ENCODE results near the gene PARD3. TPM values are rescaled to one million over a fixed set of nuclear protein-coding genes. Genes with fewer than 3 reads are reported as not detected.

The PARD3 gene
- total RNA-seq, 2 experiments from 2014 or later, result 0.15 to 0.18 TPM

DNA sequence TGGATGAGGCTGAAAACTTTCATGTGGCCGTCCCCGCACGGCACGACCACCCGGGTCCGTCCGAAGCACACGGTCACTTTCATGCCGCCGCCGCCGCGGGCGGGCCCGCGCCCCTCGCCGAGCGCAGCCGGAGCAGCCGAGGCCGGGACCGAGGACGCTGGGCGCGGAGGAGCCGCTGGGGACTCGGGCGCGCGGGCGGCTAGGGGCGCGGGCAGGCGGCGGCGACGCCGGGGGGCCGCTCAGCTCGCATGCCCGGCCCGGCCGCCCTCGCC, 247 bp downstream of the PARD3 start:
- Mint-ChIP-seq H3K36me3 (ENCODE audit: low read depth) (no peaks in the 10 kb centered on the region), H3K27ac (no peak overlapping the region), H3K4me1 (peaks cover 10% of the 10 kb centered on the region), H3K27me3 (peaks cover 60% of the 10 kb centered on the region), H3K4me3 (no peak overlapping the region), H3K9me3 (no peaks in the 10 kb centered on the region)
- no peak for DNase-seq
- ChIA-PET POLR2A (no interaction called here), CTCF (no interaction called here)

GRCh38 chr10:34814223-34814912, 728 bp downstream of the PARD3 start:
- DNase-seq, result no peak
- no peak overlapping the region for H3K27ac Mint-ChIP-seq
- peaks cover 60% of the 10 kb centered on the region for H3K27me3 Mint-ChIP-seq
- ChIA-PET CTCF (interaction anchor here (0.6 kb wide), 1 partner anchor 134 kb away, joined by 5 read pairs; no protein-coding TSS in a partner anchor), POLR2A (no interaction called here)
- no peaks in the 10 kb centered on the region for H3K9me3 Mint-ChIP-seq
- H3K4me3 Mint-ChIP-seq, result peak overlapping the region; percentile 31
- H3K4me1 Mint-ChIP-seq, result peaks cover 10% of the 10 kb centered on the region
- no peaks in the 10 kb centered on the region for H3K36me3 Mint-ChIP-seq (ENCODE audit: low read depth)

GRCh38 chr10:34813626-34814222, 1.4 kb downstream of the PARD3 start:
- no peak for DNase-seq
- peak overlapping the region; percentile 31 for H3K4me3 Mint-ChIP-seq
- peaks cover 10% of the 10 kb centered on the region for H3K4me1 Mint-ChIP-seq
- CTCF ChIA-PET, result interaction anchor here (0.6 kb wide), 1 partner anchor 134 kb away, joined by 5 read pairs; no protein-coding TSS in a partner anchor
- POLR2A ChIA-PET, result no interaction called here
- H3K27me3 Mint-ChIP-seq, result peaks cover 64% of the 10 kb centered on the region
- no peak overlapping the region for H3K27ac Mint-ChIP-seq
- H3K9me3 Mint-ChIP-seq, result no peaks in the 10 kb centered on the region
- H3K36me3 Mint-ChIP-seq (ENCODE audit: low read depth), result no peaks in the 10 kb centered on the region

- peaks cover 64% of the 10 kb centered on the region for H3K27me3 Mint-ChIP-seq
- H3K4me3 Mint-ChIP-seq, result no peak overlapping the region
- no peaks in the 10 kb centered on the region for H3K9me3 Mint-ChIP-seq
- no peak overlapping the region for H3K27ac Mint-ChIP-seq
- no peaks in the 10 kb centered on the region for H3K36me3 Mint-ChIP-seq (ENCODE audit: low read depth)
- peaks cover 10% of the 10 kb centered on the region for H3K4me1 Mint-ChIP-seq
- CTCF ChIA-PET, result no interaction called here
- POLR2A ChIA-PET, result no interaction called here
- DNase-seq, result no peak
Measured at GRCh38 chr10:34812771-34813170, 2.3 kb downstream of the PARD3 start.

GRCh38 chr10:34811968-34812514, 3.1 kb downstream of the PARD3 start:
- Mint-ChIP-seq H3K4me1 (peaks cover 10% of the 10 kb centered on the region), H3K27me3 (peaks cover 59% of the 10 kb centered on the region), H3K4me3 (no peak overlapping the region), H3K36me3 (ENCODE audit: low read depth) (no peaks in the 10 kb centered on the region), H3K9me3 (no peaks in the 10 kb centered on the region), H3K27ac (no peak overlapping the region)
- DNase-seq, result no peak
- POLR2A ChIA-PET, result no interaction called here
- CTCF ChIA-PET, result no interaction called here

DNA sequence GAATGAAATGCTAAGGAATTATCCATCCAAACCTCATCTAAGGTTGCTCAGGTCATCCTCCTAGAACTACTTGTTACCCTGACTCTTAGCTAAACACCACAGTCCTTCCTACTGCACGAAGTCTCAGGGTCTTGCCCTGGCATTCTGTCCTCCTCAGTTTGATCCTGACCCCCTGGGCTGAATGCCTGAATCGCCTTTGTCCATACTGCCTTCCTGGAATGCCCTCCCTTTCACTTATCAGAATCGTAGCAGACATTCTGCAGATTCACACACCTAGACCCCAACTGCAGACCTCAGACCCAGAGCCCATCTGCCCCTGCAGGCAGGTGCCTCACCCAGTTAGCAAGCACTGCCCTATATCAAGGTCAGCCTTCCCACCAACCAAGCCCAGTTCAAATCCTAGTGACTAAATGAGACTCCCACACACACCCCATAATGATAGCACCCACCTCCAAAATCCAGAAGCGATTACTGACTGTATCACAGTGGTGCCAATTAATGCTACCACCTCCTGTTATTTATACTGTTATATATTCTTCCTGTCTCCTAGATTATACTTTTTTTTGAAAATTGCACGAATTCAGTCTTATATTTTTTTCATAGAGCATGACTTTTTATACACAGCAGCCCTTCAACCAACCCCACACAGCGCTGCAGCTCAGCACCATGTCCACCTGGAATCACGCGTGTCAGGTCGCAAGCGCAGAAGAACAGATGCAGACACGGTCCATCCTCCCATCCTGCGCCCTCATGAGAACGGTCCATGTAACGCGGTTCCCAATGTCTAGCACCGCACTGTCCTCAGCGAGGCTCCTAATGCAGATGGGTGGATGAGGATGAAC, 3.7 kb downstream of the PARD3 start:
- POLR2A ChIA-PET, result no interaction called here
- H3K4me3 Mint-ChIP-seq, result no peak overlapping the region
- CTCF ChIA-PET, result no interaction called here
- H3K36me3 Mint-ChIP-seq (ENCODE audit: low read depth), result no peaks in the 10 kb centered on the region
- peaks cover 9% of the 10 kb centered on the region for H3K4me1 Mint-ChIP-seq
- H3K27ac Mint-ChIP-seq, result no peak overlapping the region
- no peak for DNase-seq
- no peaks in the 10 kb centered on the region for H3K9me3 Mint-ChIP-seq
- peaks cover 55% of the 10 kb centered on the region for H3K27me3 Mint-ChIP-seq

DNA sequence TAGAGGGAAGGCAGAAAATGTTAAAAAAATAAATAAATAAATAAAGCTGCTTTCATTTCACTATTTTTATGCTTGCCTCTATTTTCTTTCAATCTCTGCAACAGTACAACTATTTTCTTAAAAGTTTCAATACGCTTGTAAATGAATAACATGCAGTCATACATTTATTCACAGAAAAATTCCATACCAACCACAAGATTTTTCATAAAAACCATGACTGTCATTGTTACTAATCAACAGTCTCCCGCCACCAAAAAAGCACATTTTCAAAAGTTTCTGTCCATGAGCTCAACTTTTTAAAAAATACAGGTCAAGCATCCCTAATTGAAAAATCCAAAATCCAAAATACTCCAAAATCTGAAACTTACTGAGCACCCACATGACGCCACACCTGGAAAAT, 5.3 kb downstream of the PARD3 start:
- CTCF ChIA-PET, result no interaction called here

GRCh38 chr10:34808801-34809745, 6.0 kb downstream of the PARD3 start:
- CTCF ChIA-PET, result no interaction called here
- DNase-seq, result no peak
- no peak overlapping the region for H3K4me3 Mint-ChIP-seq
- H3K9me3 Mint-ChIP-seq, result no peaks in the 10 kb centered on the region
- no peaks in the 10 kb centered on the region for H3K36me3 Mint-ChIP-seq (ENCODE audit: low read depth)
- H3K27ac Mint-ChIP-seq, result no peak overlapping the region
- POLR2A ChIA-PET, result no interaction called here
- H3K27me3 Mint-ChIP-seq, result peaks cover 47% of the 10 kb centered on the region
- peaks cover 3% of the 10 kb centered on the region for H3K4me1 Mint-ChIP-seq

More for the DNA sequence above, 5.3 kb downstream of the PARD3 start:
- H3K9me3 Mint-ChIP-seq, result no peaks in the 10 kb centered on the region
- POLR2A ChIA-PET, result no interaction called here
- DNase-seq, result no peak
- H3K27me3 Mint-ChIP-seq, result peaks cover 47% of the 10 kb centered on the region
- no peak overlapping the region for H3K27ac Mint-ChIP-seq
- no peak overlapping the region for H3K4me3 Mint-ChIP-seq
- peaks cover 3% of the 10 kb centered on the region for H3K4me1 Mint-ChIP-seq
- H3K36me3 Mint-ChIP-seq (ENCODE audit: low read depth), result no peaks in the 10 kb centered on the region

DNA sequence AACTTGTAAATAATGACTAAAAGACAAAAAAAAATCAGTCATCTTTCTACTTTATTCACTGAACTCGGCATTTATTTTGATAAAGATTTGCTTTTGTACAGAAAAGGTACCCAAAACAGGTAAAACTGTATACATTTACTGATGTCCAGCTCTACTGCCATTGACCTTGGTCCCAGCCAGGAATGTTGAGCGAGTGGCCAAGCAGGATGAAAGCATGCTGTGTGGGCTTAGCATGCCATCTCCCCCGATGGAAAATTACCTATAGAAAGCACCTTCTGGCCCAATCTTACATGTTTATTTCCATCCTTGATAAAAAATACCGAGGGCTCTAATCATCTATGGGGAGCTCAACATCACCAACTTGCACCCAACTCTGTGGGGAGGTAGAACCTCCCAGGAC, 6.8 kb downstream of the PARD3 start:
- CTCF ChIA-PET, result no interaction called here
- Mint-ChIP-seq H3K4me3 (no peak overlapping the region), H3K4me1 (no peaks in the 10 kb centered on the region), H3K27ac (no peak overlapping the region), H3K36me3 (ENCODE audit: low read depth) (no peaks in the 10 kb centered on the region), H3K9me3 (no peaks in the 10 kb centered on the region), H3K27me3 (peaks cover 41% of the 10 kb centered on the region)
- POLR2A ChIA-PET, result no interaction called here
- no peak for DNase-seq

DNA sequence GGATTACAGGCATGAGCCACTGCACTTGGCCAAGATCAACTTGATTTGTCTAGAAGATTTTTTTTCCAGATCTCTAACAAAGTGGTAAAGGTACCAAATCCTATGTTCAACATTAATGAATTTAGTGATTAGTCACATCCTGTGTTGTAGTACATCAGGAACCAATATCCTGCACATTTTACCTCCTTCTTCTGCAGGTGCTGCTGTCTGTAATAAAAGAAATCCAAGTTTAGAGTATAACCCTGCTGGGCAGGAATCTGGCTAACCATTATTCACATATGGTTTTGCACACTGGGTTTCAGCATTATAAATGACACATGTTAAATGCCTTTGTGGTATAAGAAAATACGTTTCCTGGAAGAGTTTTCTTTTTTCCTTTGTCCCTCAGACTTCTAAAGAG, 10.8 kb downstream of the PARD3 start:
- ChIA-PET CTCF (interaction anchor here (0.7 kb wide), 1 partner anchor 149 kb away, joined by 4 read pairs; no protein-coding TSS in a partner anchor), POLR2A (no interaction called here)
- peaks cover 5% of the 10 kb centered on the region for H3K27me3 Mint-ChIP-seq
- no peaks in the 10 kb centered on the region for H3K9me3 Mint-ChIP-seq
- no peak overlapping the region for H3K4me3 Mint-ChIP-seq
- H3K36me3 Mint-ChIP-seq (ENCODE audit: low read depth), result no peaks in the 10 kb centered on the region
- no peak overlapping the region for H3K27ac Mint-ChIP-seq
- no peak for DNase-seq
- H3K4me1 Mint-ChIP-seq, result no peaks in the 10 kb centered on the region

DNA sequence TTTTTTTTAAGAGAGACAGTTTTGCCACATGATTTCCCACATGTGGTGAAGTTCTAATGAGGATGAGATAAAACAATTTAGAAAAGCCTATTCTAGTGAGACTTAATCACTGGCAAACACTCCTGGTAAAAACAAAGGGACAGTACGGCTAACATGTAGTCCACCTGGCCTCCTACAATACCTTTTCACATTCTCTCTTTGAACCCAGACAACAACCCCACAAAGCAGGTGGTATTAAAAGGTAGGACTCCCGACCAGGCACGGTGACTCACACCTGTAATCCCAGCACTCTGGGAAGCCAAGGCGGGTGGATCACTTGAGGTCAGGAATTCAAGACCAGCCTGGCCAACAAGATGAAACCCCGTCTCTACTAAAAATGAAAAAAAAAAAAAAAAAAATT, 12.4 kb downstream of the PARD3 start:
- H3K4me1 Mint-ChIP-seq, result no peaks in the 10 kb centered on the region
- ChIA-PET POLR2A (no interaction called here), CTCF (no interaction called here)
- no peaks in the 10 kb centered on the region for H3K36me3 Mint-ChIP-seq (ENCODE audit: low read depth)
- H3K4me3 Mint-ChIP-seq, result no peak overlapping the region
- no peaks in the 10 kb centered on the region for H3K9me3 Mint-ChIP-seq
- peaks cover 1% of the 10 kb centered on the region for H3K27me3 Mint-ChIP-seq
- H3K27ac Mint-ChIP-seq, result no peak overlapping the region
- no peak for DNase-seq

DNA sequence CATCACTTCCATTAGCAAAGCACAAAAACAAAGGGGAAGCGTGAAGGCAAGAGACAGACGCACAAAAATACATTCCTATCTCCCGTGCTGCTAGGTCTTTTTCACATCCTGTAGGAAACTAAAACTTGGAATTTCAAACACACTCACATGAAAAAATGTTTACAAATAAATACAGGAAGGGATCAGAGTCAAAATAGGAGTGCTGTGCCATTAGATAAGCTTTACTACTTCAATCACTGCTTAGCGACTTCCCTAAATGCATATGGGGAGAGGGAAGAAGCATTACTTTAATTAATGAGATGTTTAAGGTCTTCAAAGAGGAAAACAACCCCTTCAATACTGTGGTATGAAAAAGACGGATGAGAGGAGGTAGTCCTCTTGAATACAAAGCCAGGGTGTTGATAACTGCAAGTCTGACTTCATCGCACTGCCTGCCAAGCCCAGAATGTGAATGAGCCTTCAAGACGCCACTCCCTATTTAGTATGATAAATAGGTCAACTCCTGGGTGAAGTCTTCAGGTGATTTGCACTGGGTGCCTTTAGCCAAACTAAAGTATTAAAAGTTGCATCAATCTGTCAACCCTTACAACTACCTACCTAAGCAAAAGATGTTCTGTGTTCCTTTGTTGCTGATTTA, 13.9 kb downstream of the PARD3 start:
- POLR2A ChIA-PET, result no interaction called here
- Mint-ChIP-seq H3K9me3 (no peaks in the 10 kb centered on the region), H3K27me3 (no peaks in the 10 kb centered on the region), H3K4me1 (no peaks in the 10 kb centered on the region), H3K36me3 (ENCODE audit: low read depth) (no peaks in the 10 kb centered on the region), H3K27ac (no peak overlapping the region), H3K4me3 (no peak overlapping the region)
- no peak for DNase-seq
- CTCF ChIA-PET, result no interaction called here

All from activated CD4-positive, alpha-beta memory T cell treated with anti-CD3 and anti-CD28 coated beads, Interleukin-2, amount 10 ng/mL, durations not matched to agents 7 days and 5 days (primary cell).